ENCODE data around the gene CYB5D1. TPM values are rescaled to one million over a fixed set of nuclear protein-coding genes. Genes with fewer than 3 reads are reported as not detected.
"Not testable (repeated sequence)": the region's sequence is repeated elsewhere in the genome, so short reads cannot be mapped to it uniquely, and the experiment has no call there.

The CYB5D1 gene
- total RNA-seq, 4 donors from 2014 or later: 3.3 to 5.1 (median 4.2) TPM

DNA sequence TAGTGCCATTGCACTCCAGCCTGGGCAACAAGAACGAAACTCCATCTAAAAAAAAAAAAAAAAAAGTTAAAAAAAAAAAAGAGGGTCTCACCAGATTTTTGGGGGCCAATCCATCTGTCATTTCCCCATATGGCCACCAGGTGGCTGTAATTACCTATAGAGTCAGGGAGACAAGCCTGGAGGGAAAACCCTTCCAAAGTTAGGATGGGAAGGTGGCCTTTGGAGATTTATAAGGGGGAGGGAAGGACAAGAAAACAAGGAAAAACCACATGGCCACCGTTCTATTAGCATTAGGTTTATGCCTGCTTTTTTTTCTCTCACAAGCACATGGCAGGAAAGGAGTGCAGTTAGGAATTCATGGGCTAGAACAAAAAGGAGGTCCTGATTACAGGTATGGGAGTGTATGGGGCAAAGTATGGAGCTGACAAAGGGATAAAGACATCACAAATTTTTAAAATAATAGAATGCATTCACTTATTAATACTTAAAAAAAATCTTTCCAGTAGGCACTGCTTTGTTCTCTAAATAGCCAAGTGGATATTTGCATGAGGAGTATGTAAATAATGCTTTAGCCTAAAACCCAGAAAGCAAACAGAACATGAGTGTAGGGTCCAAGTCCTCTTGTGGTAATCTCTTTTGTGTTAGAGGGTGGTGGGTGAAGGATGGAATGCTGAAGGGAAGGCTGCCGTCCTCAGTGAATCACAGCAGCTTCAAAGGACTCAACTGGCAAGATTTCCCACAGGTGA is 5.1 kb downstream of the CYB5D1 start:
- H3K27me3 ChIP-seq: no peaks in the 10 kb centered on the region
- no peaks in the 10 kb centered on the region for H3K36me3 ChIP-seq
- no peak for TF ChIP-seq POLR2A (IDR thresholded peaks at IDR 0.05)
- TF ChIP-seq, protein P1, sequence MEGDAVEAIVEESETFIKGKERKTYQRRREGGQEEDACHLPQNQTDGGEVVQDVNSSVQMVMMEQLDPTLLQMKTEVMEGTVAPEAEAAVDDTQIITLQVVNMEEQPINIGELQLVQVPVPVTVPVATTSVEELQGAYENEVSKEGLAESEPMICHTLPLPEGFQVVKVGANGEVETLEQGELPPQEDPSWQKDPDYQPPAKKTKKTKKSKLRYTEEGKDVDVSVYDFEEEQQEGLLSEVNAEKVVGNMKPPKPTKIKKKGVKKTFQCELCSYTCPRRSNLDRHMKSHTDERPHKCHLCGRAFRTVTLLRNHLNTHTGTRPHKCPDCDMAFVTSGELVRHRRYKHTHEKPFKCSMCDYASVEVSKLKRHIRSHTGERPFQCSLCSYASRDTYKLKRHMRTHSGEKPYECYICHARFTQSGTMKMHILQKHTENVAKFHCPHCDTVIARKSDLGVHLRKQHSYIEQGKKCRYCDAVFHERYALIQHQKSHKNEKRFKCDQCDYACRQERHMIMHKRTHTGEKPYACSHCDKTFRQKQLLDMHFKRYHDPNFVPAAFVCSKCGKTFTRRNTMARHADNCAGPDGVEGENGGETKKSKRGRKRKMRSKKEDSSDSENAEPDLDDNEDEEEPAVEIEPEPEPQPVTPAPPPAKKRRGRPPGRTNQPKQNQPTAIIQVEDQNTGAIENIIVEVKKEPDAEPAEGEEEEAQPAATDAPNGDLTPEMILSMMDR (IDR thresholded peaks at IDR 0.05): peak; percentile 71 to 87 (median 82)
- no peak overlapping the region for H3K4me3 ChIP-seq
- peak in 2 of 3 donors; percentile 55 to 73 for DNase-seq
- H3K4me1 ChIP-seq: peaks cover 0 to 13% (median 2%) of the 10 kb centered on the region in 4 donors
- no peak overlapping the region for H3K27ac ChIP-seq
- no peaks in the 10 kb centered on the region for H3K9me3 ChIP-seq

GRCh38 chr17:7864384-7864783 is 6.6 kb downstream of the CYB5D1 start:
- not testable (repeated sequence) for H3K36me3 ChIP-seq, H3K27me3 ChIP-seq, H3K4me3 ChIP-seq, H3K9me3 ChIP-seq, DNase-seq, H3K4me1 ChIP-seq, H3K27ac ChIP-seq

DNA sequence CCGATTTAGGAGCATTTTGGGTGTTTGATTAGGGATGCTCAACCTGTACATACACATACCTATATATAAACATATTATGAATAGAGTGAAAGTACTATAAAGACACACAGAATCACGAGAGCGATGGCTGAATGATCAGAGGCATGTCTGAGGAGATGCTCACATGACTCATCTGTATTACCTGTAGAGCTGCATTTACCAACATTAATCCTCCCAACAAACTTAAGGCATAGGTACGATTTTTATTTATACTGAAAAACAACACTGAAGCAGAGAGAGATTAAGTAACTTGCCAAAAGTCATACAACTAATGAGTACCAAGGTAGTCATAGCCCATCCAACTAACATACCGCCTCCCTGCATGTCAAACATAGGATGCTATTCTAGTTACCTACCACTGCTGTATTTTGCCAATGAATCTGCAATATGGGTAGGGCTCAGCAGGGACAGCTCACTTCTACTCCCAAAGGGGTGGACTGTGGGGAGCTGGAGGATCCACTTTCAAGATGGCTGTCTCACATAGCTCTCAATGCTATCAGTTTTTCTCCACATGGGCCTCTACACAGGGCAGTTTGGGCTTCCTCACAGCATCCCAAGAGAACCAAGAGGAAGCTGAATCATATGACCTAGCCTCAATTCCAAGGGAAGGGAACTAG is 7.3 kb downstream of the CYB5D1 start:
- DNase-seq: no peak
- H3K4me1 ChIP-seq: no peaks in the 10 kb centered on the region
- H3K9me3 ChIP-seq: no peaks in the 10 kb centered on the region
- no peak overlapping the region for H3K27ac ChIP-seq
- TF ChIP-seq POLR2A (IDR thresholded peaks at IDR 0.05): no peak
- TF ChIP-seq, protein P1 (IDR thresholded peaks at IDR 0.05): no peak
- H3K27me3 ChIP-seq: no peaks in the 10 kb centered on the region
- no peaks in the 10 kb centered on the region for H3K36me3 ChIP-seq
- no peak overlapping the region for H3K4me3 ChIP-seq

DNA sequence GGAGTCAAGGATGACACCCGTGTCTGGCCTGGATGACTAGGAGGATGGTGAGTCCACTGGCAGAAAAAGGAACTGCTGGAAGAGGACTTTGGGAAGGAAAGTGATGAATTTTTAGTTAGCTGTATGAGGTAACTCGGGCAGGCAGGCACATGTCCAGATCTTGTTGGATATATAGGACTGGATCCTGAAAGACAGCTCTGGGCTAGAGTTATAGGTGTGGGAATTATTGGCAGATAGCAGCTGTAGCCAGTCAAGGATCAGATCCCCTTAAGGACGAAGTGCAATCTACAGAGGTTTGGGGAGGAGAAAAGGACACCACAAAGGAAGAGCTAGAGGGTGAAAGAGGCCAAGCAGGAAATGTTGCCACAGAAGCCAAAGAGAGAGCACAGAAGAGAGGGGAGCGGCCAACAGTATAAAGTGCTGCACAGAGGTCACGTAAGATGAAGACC is 10.1 kb downstream of the CYB5D1 start:
- TF ChIP-seq, protein P1 (IDR thresholded peaks at IDR 0.05): no peak
- no peak for TF ChIP-seq POLR2A (IDR thresholded peaks at IDR 0.05)
- Histone ChIP-seq H3K4me3 (no peak overlapping the region), H3K36me3 (no peaks in the 10 kb centered on the region), H3K9me3 (no peaks in the 10 kb centered on the region), H3K27ac (no peak overlapping the region), H3K4me1 (no peaks in the 10 kb centered on the region), H3K27me3 (no peaks in the 10 kb centered on the region)
- DNase-seq: peak in 1 of 3 donors; percentile 48

GRCh38 chr17:7873051-7873450 is 15.2 kb downstream of the CYB5D1 start:
- Histone ChIP-seq H3K27me3 (no peaks in the 10 kb centered on the region), H3K4me1 (no peaks in the 10 kb centered on the region), H3K9me3 (no peaks in the 10 kb centered on the region), H3K36me3 (no peaks in the 10 kb centered on the region), H3K27ac (no peak overlapping the region), H3K4me3 (no peak overlapping the region)
- TF ChIP-seq POLR2A (IDR thresholded peaks at IDR 0.05): no peak
- TF ChIP-seq, protein P1 (IDR thresholded peaks at IDR 0.05): no peak
- DNase-seq: no peak

GRCh38 chr17:7875804-7876370 is 18.1 kb downstream of the CYB5D1 start:
- no peaks in the 10 kb centered on the region for H3K4me1 ChIP-seq
- H3K36me3 ChIP-seq: peaks cover 0 to 13% (median 0%) of the 10 kb centered on the region in 3 donors
- DNase-seq: no peak
- TF ChIP-seq, protein P1 (IDR thresholded peaks at IDR 0.05): no peak
- no peak for TF ChIP-seq POLR2A (IDR thresholded peaks at IDR 0.05)
- H3K27me3 ChIP-seq: no peaks in the 10 kb centered on the region
- H3K9me3 ChIP-seq: no peaks in the 10 kb centered on the region
- H3K27ac ChIP-seq: no peak overlapping the region
- H3K4me3 ChIP-seq: no peak overlapping the region

Measured in Peyer's patch (tissue), 4 donors.